ENCODE data around the gene CTAG2.
"Not testable (repeated sequence)": the region's sequence is repeated elsewhere in the genome, so short reads cannot be mapped to it uniquely, and the experiment has no call there.

Gene CTAG2

DNA sequence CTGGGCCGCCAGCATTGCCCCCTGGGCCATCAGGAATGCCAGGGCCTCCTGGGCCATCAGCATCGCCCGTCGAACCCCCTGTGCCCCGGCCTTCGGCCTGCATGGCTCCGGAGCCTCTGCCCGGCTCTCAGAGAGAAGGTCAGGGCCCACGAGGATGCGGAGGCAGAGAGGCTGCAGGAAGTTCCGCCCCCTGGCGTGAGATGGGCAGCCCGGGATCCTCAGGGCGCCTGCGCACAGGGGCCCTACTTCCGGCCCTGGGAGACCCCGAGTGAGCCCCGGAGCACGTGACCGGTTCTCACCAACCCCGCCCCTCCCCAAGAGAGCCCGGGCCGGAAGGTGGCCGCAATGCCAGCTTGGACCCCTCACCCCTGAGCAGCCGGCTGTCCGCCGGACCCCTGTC is at the start of gene CTAG2:
CTAG2 (minus strand) TSS at position 167 of the 400 bp plus-strand sequence; CDS start at position 103, 64 bp downstream.
- H3K27ac ChIP-seq = peak within 1 kb of the TSS; percentile 59

DNA sequence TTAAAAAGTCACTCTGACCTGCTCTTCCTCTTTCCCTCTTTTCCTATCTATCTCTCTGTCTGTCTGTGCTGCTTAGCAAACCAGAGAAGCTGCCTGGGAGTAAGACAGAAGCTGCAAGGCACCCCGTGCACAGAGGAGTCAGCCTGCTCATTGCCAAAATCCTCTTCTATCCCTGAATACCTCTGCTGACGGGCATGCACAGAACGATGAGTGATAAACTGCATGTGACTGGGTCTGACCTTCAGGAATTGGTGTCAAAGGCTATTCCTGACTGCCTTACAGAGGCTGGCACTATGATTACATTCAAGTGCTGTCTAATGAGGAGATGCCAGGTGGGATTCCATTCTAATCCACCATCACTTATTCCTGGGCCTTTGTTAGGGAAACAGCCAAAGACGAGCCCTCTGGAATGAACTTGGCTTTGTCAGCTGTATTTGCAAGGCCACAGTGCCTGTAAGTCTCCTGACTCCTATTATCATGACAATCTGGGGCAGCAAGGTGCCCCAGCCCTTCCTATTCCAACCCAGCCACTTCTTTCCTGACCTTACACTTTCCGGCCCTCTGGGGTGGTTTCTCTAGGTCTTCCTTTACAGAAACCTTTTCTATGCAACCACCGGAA is 45.4 kb upstream of the CTAG2 start:
- no peak overlapping the region for H3K27ac ChIP-seq
- TF ChIP-seq, protein P1, sequence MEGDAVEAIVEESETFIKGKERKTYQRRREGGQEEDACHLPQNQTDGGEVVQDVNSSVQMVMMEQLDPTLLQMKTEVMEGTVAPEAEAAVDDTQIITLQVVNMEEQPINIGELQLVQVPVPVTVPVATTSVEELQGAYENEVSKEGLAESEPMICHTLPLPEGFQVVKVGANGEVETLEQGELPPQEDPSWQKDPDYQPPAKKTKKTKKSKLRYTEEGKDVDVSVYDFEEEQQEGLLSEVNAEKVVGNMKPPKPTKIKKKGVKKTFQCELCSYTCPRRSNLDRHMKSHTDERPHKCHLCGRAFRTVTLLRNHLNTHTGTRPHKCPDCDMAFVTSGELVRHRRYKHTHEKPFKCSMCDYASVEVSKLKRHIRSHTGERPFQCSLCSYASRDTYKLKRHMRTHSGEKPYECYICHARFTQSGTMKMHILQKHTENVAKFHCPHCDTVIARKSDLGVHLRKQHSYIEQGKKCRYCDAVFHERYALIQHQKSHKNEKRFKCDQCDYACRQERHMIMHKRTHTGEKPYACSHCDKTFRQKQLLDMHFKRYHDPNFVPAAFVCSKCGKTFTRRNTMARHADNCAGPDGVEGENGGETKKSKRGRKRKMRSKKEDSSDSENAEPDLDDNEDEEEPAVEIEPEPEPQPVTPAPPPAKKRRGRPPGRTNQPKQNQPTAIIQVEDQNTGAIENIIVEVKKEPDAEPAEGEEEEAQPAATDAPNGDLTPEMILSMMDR (IDR thresholded peaks at IDR 0.05) = no peak
- TF ChIP-seq ZFX (IDR thresholded peaks at IDR 0.05; ENCODE audit: borderline replicate concordance) = no peak

DNA sequence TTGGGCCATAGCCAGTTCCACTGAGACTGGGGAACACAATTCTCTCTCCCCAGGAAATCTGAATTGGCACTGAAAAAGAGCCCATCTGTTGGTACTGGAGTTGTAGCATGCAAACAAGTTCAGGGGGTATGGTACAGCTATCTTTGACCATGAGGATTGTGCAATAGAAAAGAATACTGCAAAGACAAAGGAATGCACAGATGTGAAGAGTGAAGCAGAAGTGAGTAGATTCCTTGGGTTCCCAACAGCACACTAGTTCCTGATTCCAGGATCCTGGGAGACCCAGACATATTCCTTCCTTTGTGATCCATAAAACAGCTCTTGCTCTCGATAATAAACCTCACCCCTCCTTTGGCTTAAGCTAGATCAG is 43.3 kb upstream of the CTAG2 start:
- H3K27ac ChIP-seq = no peak overlapping the region
- TF ChIP-seq ZFX (IDR thresholded peaks at IDR 0.05; ENCODE audit: borderline replicate concordance) = no peak
- TF ChIP-seq, protein P1 (IDR thresholded peaks at IDR 0.05) = no peak

DNA sequence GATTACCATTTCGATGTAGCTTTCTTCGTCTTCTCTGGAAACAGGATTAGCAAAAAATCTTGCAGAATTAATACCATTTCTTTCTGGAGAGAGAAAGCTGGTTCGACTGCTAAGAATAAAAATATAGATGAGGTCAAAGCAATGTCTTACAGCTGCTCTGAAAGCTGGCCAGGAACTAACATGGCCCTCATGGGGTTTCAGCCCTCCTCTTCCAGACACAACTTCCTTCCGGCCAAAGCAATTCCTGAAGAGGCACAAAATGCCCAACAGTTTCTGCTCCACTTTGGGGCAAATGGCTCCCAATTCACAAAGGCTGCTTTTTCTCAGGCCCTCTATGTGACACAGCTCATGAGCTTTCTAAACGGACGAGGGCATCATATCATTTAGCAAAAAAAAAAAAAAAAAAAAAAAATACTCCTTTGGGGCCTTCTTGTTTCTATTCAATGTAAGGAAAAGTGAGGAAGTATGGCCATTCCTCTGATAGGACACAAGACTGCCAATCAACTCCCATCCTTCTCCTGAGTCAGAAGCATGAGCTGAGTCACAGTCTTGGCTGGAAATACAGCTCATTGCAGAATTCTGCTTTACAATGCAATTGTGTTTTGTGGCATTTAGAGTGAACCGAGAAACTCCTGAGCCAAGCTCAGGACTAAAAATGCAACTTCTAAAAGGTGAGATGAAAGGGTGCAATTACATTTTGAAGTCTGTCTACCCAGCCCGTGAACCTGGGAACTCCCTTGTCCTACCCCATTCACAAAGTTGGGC is 42.7 kb upstream of the CTAG2 start:
- H3K27ac ChIP-seq = no peak overlapping the region

DNA sequence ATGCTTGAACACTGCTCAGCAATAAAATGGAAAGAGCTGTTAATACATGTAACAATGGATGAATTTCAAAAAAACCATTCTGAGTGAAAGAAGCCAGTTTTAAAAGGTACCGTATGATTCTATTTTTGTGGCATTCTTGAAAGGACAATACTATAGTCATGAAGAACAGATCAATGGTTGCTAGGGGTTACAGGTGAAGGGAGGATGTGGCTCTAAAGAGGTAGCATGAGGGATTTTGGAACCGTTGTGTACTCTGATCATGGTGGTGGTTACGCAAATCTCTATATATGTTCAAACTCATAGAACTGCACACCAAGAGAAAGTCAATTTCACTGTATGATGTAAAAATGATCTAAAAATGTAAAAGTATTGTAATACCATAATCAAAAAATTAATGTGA is 40.0 kb upstream of the CTAG2 start:
- TF ChIP-seq, protein P1 (IDR thresholded peaks at IDR 0.05) = no peak
- TF ChIP-seq ZFX (IDR thresholded peaks at IDR 0.05; ENCODE audit: borderline replicate concordance) = no peak
- no peak overlapping the region for H3K27ac ChIP-seq

More for the DNA sequence above, 42.7 kb upstream of the CTAG2 start:
- TF ChIP-seq ZFX (IDR thresholded peaks at IDR 0.05; ENCODE audit: borderline replicate concordance) = no peak
- TF ChIP-seq, protein P1 (IDR thresholded peaks at IDR 0.05) = no peak

DNA sequence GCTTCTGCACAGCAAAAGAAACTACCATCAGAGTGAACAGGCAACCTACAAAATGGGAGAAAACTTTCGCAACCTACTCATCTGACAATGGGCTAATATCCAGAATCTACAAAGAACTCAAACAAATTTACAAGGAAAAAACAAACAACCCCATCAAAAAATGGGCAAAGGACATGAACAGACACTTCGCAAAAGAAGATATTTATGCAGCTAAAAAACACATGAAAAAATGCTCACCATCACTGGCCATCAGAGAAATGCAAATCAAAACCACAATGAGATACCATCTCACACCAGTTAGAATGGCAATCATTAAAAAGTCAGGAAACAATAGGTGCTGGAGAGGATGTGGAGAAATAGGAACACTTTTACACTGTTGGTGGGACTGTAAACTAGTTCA is 37.1 kb upstream of the CTAG2 start:
- not testable (repeated sequence) for H3K27ac ChIP-seq

DNA sequence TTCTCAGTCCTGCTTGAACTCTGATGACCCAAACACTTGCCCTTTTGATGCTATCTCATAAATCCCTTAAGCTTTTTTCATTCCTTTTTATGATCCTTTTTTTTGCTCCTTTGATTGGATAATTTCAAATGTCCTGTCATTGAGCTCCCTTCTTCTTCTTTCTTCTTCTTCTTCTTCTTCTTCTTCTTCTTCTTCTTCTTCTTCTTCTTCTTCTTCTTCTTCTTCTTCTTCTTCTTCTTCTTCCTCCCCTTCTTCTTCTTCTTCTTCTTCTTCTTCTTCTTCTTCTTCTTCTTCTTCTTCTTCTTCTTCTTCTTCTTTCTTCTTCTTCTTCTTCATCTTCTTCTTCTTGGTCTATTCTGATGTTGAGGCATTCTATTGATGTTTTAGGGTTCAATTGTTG is 18.7 kb upstream of the CTAG2 start:
- H3K27ac ChIP-seq = not testable (repeated sequence)

DNA sequence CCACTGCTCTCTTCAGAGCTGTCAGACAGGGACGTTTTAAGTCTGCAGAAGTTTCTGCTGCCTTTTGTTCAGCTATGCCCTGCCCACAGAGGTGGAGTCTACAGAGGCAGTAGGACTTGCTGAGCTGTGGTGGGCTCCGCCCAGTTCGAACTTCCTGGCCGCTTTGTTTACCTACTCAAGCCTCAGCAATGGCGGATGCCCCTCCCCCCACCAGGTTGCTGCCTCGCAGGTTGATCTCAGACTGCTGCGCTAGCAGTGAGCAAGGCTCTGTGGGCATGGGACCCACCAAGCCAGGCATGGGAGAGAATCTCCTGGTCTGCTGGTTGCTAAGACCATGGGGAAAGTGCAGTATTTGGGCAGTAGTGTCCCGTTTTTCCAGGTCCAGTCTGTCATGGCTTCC is 17.5 kb upstream of the CTAG2 start:
- H3K27ac ChIP-seq = not testable (repeated sequence)

DNA sequence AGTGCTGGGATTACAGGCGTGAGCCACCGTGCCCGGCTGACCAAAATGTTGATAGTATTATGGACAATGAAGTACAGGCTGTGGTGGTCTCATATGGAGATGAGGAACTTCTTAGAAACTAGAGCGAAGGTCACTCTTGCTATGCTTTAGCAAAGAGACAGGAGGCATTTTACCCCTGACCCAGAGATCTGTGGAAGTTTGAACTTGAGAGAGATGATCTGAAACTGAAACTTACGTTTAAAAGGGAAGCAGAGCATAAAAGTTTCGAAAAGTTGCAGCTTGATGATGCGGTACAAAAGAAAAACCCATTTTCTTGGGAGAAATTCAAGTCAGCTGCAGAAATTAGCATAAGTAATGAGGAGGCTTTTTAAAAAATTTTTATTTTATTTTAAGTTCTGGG is 8.5 kb upstream of the CTAG2 start:
- no peak for TF ChIP-seq ZFX (IDR thresholded peaks at IDR 0.05; ENCODE audit: borderline replicate concordance)
- TF ChIP-seq, protein P1 (IDR thresholded peaks at IDR 0.05) = no peak
- no peak overlapping the region for H3K27ac ChIP-seq
